Aorta (tissue), 5 donors: ENCODE measurements around the gene NES. TPM values are rescaled to one million over a fixed set of nuclear protein-coding genes. Genes with fewer than 3 reads are reported as not detected.

Experiments
- ATAC-seq: fragments of 200-7000 bp; cut with Tn5 transposase; one replicate; pipeline ENCODE4 v1.9.1; 2022; ENCODE audit warnings: moderate library complexity; ENCODE audit not compliant: low FRiP score
- DNase-seq, 2 donors: peaks; one replicate each; pipeline ENCODE4 v3.0.0-alpha.2; 2020
- H3K27ac ChIP-seq, 2 donors: one replicate each; pipeline ENCODE4 v1.5.1; 2013; ENCODE audit warnings: low read length in 2 of 2, mild to moderate bottlenecking in 2 of 2, moderate library complexity in 2 of 2, control low read depth in 1 of 2, inconsistent platforms in 1 of 2, low read depth in 1 of 2
- H3K27me3 ChIP-seq, 2 donors: one replicate each; pipeline ENCODE4 v1.6.1; 2013; ENCODE audit warnings: control low read depth in 1 of 2, low read length in 1 of 2, mild to moderate bottlenecking in 1 of 2, moderate library complexity in 1 of 2; ENCODE audit not compliant: insufficient read depth in 2 of 2, control insufficient read depth in 1 of 2
- H3K36me3 ChIP-seq, 2 donors: one replicate each; pipeline ENCODE4 v1.6.1; 2013; ENCODE audit warnings: control low read depth in 1 of 2, low read length in 1 of 2, mild to moderate bottlenecking in 1 of 2; ENCODE audit not compliant: insufficient read depth in 2 of 2, control insufficient read depth in 1 of 2
- H3K4me1 ChIP-seq, 2 donors: one replicate each; pipeline ENCODE4 v1.6.1; 2013; ENCODE audit warnings: low read length in 2 of 2, control low read depth in 1 of 2, mild to moderate bottlenecking in 1 of 2, moderate library complexity in 1 of 2; ENCODE audit not compliant: insufficient read depth in 2 of 2, control insufficient read depth in 1 of 2
- H3K4me3 ChIP-seq, 2 donors: one replicate each; pipeline ENCODE4 v1.5.1; 2013; ENCODE audit warnings: low read length in 2 of 2, control low read depth in 1 of 2, mild to moderate bottlenecking in 1 of 2
- H3K9me3 ChIP-seq: one replicate; pipeline ENCODE4 v1.6.1; 2013; ENCODE audit warnings: mild to moderate bottlenecking, low read length; ENCODE audit not compliant: control insufficient read depth
- WGBS, 2 donors: extraction: QIAGEN DNeasy Blood & Tissue Kit; methylation state at CpG; one replicate each; pipeline ENCODE4 v1.1.7; 2013; 5-methylcytosine and 5-hydroxymethylcytosine counted together
- intact Hi-C, 2 donors: fragments of 100-400 bp; cut with DNase I; formaldehyde crosslinking; loops; one replicate each; pipeline versions ENCODE4 v1.14.2 to v1.15.0; 2022
- long read RNA-seq, 2 donors: library from polyadenylated mRNA; unstranded; transcript quantifications; one replicate each; pipeline ENCODE4 v2.0.0, GENCODE V29; 2020 to 2021
- polyA plus RNA-seq, 2 donors: library from polyadenylated mRNA; stranded (reverse); fragments of 200-250 nt; gene quantifications; one replicate each; pipeline ENCODE4 v1.2.3, GENCODE V29; 2013
- total RNA-seq, 2 donors: library from RNA; stranded (reverse); fragmentation: NEBNext Ultra II Directional; extraction: Animal tissue kit (Norgen Biotek cat#: 25700); gene quantifications; one replicate each; pipeline ENCODE4 v1.2.1, GENCODE V29; 2021
- donor health status: healthy with polysubstance abuse.
- donor health status: Bipolar disorder and iron deficiency.
- donor health status: DM: no; HTN: no; CAD: no.
- donor health status: DM: no; HTN: no; CAD: no.
- donor health status: DM: yes; HTN: yes; CAD: no.

Gene NES, protein sequence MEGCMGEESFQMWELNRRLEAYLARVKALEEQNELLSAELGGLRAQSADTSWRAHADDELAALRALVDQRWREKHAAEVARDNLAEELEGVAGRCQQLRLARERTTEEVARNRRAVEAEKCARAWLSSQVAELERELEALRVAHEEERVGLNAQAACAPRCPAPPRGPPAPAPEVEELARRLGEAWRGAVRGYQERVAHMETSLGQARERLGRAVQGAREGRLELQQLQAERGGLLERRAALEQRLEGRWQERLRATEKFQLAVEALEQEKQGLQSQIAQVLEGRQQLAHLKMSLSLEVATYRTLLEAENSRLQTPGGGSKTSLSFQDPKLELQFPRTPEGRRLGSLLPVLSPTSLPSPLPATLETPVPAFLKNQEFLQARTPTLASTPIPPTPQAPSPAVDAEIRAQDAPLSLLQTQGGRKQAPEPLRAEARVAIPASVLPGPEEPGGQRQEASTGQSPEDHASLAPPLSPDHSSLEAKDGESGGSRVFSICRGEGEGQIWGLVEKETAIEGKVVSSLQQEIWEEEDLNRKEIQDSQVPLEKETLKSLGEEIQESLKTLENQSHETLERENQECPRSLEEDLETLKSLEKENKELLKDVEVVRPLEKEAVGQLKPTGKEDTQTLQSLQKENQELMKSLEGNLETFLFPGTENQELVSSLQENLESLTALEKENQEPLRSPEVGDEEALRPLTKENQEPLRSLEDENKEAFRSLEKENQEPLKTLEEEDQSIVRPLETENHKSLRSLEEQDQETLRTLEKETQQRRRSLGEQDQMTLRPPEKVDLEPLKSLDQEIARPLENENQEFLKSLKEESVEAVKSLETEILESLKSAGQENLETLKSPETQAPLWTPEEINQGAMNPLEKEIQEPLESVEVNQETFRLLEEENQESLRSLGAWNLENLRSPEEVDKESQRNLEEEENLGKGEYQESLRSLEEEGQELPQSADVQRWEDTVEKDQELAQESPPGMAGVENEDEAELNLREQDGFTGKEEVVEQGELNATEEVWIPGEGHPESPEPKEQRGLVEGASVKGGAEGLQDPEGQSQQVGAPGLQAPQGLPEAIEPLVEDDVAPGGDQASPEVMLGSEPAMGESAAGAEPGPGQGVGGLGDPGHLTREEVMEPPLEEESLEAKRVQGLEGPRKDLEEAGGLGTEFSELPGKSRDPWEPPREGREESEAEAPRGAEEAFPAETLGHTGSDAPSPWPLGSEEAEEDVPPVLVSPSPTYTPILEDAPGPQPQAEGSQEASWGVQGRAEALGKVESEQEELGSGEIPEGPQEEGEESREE (N-terminal part only)
- total RNA-seq (10 to 100 TPM; 47.9 to 57.2 TPM), polyA plus RNA-seq (1 to 10 TPM; 5.5 to 8.0 TPM)
- long read RNA-seq, donor 1, full-length matches to known transcripts, result 4 of 8 reads
- long read RNA-seq, donor 1, partial matches to known transcripts, result 0 of 8 reads
- long read RNA-seq, donor 1, other reads (novel, unspliced or antisense), result 4 of 8 reads
- long read RNA-seq, donor 2, full-length matches to known transcripts, result 5 of 17 reads
- long read RNA-seq, donor 2, partial matches to known transcripts, result 0 of 17 reads
- long read RNA-seq, donor 2, other reads (novel, unspliced or antisense), result 12 of 17 reads

DNA sequence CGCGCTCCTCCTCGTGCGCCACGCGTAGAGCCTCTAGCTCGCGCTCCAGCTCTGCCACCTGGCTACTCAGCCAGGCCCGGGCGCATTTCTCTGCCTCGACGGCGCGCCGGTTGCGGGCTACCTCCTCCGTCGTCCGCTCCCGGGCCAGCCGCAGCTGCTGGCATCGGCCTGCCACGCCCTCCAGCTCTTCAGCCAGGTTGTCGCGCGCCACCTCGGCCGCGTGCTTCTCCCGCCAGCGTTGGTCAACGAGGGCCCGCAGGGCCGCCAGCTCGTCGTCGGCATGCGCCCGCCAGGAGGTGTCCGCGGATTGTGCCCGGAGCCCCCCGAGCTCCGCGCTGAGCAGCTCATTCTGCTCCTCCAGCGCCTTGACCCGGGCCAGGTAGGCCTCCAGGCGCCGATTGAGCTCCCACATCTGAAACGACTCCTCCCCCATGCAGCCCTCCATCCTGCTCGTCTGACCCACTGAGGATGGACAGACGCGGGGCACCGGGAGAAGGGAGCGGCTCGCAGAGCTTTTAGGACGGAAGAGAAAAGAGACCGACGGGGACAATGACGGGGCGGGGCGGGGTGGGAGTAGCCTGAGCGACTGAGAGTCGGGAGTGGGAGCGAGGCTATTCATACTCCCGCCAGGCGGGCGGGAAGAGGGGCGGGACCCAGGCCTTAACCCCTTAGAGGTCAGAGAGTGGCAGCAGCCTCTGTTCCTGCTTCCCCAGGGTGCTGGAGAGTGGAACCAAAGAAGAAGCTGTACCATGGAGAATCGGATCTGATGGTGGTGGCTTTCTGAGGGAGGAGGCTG lies at the start of gene NES:
TSS of gene NES (minus strand) at position 588 of the 796 bp plus-strand sequence. CDS start at position 445, 143 bp downstream.
- intact Hi-C loops, result loop anchor here in 1 of 2 donors (1.0 kb wide), 1 partner anchor 18 kb away; no protein-coding TSS in a partner anchor
- Histone ChIP-seq H3K4me1 (no peaks in the 10 kb centered on the region), H3K4me3 (peak within 1 kb of the TSS in 1 of 2 donors; percentile 4), H3K27me3 (no peaks in the 10 kb centered on the region), H3K36me3 (no peaks in the 10 kb centered on the region), H3K9me3 (no peaks in the 10 kb centered on the region), H3K27ac (peak within 1 kb of the TSS in 1 of 2 donors; percentile 4)
- WGBS, 2 donors, result 1% methylated on average over 56 to 70 of the region's 70 CpGs
- peak; percentile 85 to 93 for DNase-seq
- peak; percentile 91 for ATAC-seq

DNA sequence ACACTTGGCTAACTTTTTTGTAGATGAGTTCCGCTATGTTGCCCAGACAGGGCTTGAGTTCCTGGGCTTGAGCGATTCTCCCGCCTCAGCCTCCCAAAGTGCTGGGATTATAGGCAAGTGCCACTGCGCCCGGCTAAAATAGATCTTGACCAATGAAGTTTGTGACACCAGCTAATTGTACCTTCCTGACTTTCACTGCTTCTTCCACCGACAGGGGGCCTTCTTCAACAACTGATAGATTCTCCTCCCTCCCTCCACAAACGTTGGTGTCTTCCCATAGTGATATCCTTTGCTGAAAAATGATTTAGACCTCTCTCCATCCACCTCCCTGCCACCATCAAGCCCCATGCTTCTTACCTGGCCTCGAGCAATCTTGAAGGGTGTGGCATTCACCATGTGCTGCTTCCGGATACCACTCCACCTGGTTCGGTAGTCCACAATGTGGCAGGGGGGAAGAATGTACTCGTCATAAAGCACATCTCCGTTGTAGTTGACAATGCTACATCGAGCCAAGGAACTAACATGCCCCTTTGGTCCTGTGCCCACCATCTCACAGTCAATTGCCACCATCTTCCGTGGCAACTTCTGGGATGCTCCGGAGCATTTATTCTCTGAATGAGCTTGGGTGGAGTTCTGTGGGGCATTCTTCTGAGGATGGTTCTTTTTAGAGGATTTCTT lies 49.5 kb upstream of the NES start:
- Histone ChIP-seq H3K4me1 (peaks cover 0 to 2% of the 10 kb centered on the region in 2 donors), H3K27ac (no peak overlapping the region), H3K4me3 (no peak overlapping the region), H3K36me3 (peaks cover 0 to 2% of the 10 kb centered on the region in 2 donors), H3K27me3 (no peaks in the 10 kb centered on the region), H3K9me3 (no peaks in the 10 kb centered on the region)
- WGBS, 2 donors, result 42 to 44% methylated on average over 15 of the region's 15 CpGs
- intact Hi-C loops, result loop anchor here (2.0 to 5.0 kb wide), 5 partner anchors 18 to 166 kb away; partner anchors contain the start of genes PEAR1 (in 1 of the 2) and PRCC (in 1 of the 2)
- ATAC-seq, result no peak
- DNase-seq, result no peak

DNA sequence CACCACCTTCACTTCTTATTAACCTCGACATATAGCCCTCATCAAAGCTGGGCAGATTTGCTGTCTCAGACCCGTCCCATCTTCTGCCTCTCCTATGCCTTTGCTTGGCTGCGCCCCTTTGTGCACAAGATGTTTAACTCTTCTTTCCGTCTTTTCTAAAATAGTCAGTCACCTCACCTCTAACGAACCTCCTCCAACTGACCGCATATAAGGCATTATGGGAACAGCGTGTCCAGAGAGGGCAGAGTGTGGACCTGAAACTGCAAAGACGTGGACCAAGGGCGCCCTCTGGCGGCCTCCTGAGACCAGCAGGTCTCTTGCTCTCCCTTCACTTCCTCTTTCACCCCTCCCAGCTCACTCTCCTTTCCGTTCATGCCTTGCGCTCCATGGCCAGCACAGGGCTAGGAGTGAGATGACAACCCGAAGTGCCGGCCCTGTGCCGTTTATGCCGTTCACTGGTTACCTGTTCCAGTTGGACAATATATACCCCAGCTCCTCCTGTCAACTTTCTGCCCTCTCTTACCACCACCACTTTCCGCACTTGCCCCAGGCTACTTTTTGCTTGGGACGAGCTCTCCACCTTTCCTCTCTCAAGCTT lies 48.6 kb upstream of the NES start:
- Histone ChIP-seq H3K4me3 (peak overlapping the region in 1 of 2 donors; percentile 29), H3K27me3 (no peaks in the 10 kb centered on the region), H3K4me1 (peaks cover 0 to 2% of the 10 kb centered on the region in 2 donors), H3K9me3 (no peaks in the 10 kb centered on the region), H3K36me3 (peaks cover 0 to 4% of the 10 kb centered on the region in 2 donors), H3K27ac (no peak overlapping the region)
- ATAC-seq (peak; percentile 81), DNase-seq (peak; percentile 92 to 96)
- 7 to 10% methylated on average over 18 of the region's 18 CpGs for WGBS, 2 donors
- intact Hi-C loops, result loop anchor here (1.0 to 5.0 kb wide), 6 partner anchors 17 to 167 kb away; partner anchors contain the start of genes PEAR1 (in 1 of the 2) and PRCC (in 1 of the 2)

DNA sequence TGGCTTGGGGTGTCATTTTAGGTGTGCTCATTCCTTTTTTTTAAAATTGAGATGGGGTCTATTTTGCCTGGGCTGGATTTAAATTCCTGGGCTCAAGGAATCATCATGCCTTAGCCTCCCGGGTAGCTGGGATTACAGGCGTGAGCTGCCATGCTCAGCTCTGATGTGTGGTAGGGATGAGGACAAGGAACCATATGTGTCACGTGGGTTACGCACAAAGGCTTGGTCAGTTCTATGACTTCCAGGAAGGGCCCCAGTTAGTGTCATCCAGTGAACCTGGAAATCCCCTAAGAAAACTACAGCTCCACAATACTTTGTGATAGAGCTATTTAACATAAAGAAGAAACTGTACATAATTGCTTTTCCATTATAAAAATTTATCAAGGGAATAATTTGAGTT lies 44.3 kb upstream of the NES start:
- ATAC-seq (no peak), DNase-seq (no peak)
- H3K27ac ChIP-seq, result no peak overlapping the region
- no peak overlapping the region for H3K4me3 ChIP-seq
- intact Hi-C loops, result no loop called here
- WGBS, 2 donors, result 82 to 83% methylated on average over 4 of the region's 4 CpGs
- H3K36me3 ChIP-seq, result peaks cover 0 to 4% of the 10 kb centered on the region in 2 donors
- no peaks in the 10 kb centered on the region for H3K4me1 ChIP-seq
- no peaks in the 10 kb centered on the region for H3K27me3 ChIP-seq
- no peaks in the 10 kb centered on the region for H3K9me3 ChIP-seq

DNA sequence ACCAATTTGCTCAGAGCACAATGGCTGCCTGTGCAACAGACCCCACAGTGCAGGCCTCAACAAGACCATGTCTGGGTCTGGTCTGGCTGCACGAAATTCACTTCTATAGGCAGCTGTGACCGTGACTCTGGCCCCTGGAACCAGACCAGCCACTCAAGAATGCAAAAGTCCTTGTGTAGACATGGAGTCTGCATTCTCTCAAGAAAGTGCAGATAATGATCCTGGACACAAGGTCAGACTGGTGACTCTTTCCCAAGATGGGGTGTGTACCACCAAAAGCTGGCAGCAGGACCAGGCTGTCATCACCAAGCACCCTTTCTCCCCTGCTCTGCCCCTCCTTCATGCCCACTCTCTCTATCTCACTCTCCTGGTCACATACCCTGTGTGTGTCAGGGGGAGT lies 43.9 kb upstream of the NES start:
- intact Hi-C loops, result no loop called here
- H3K36me3 ChIP-seq, result peaks cover 0 to 4% of the 10 kb centered on the region in 2 donors
- no peaks in the 10 kb centered on the region for H3K27me3 ChIP-seq
- WGBS, 2 donors, result 62 to 75% methylated on average over 2 of the region's 2 CpGs
- no peak overlapping the region for H3K27ac ChIP-seq
- H3K4me3 ChIP-seq, result no peak overlapping the region
- ATAC-seq (no peak), DNase-seq (no peak)
- no peaks in the 10 kb centered on the region for H3K9me3 ChIP-seq
- no peaks in the 10 kb centered on the region for H3K4me1 ChIP-seq

DNA sequence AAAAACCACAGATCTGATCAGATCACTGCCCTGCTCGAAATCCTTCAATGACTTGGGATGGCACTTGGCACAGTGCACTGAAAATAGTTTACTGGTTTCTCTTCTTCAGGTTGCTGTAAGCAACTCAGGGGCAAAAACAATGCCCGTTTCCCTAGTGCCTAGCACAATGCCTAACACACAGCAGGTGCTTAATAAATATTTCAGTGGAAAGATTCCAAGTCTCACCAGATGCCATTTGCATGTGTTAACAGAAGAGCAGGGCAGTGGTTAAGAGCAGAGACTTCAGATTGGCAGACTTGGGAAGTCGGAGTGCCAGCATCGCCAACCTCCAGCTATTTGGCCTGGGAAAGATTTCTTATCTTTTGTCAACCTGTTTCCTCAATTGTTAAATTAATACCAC lies 40.1 kb upstream of the NES start:
- peaks cover 0 to 2% of the 10 kb centered on the region in 2 donors for H3K36me3 ChIP-seq
- no peak overlapping the region for H3K27ac ChIP-seq
- intact Hi-C loops, result no loop called here
- H3K4me1 ChIP-seq, result no peaks in the 10 kb centered on the region
- no peaks in the 10 kb centered on the region for H3K27me3 ChIP-seq
- no peak for DNase-seq
- H3K9me3 ChIP-seq, result no peaks in the 10 kb centered on the region
- WGBS, 2 donors, result 75 to 77% methylated on average over 4 of the region's 4 CpGs
- no peak overlapping the region for H3K4me3 ChIP-seq
- no peak for ATAC-seq

DNA sequence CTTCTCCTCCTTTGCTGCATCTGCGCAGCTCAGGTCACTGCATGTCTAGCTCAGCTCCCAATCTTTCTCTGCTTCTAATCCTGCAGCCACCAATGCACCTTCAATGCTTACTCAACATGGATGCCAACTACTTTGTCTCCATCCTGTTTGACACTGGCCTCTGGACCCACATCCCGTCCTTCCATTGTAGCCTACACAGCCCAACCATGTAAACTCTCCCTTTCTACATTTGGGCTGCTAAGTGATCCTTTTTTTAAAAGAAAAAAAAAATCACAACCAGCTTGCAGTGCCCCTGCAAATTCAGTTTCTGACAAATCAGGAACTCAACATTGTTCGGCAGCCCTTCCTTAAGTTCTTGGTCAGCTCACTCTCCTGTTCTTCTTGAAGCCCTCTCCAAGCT lies 37.6 kb upstream of the NES start:
- Histone ChIP-seq H3K27ac (no peak overlapping the region), H3K4me3 (no peak overlapping the region), H3K36me3 (peaks cover 0 to 3% of the 10 kb centered on the region in 2 donors), H3K9me3 (no peaks in the 10 kb centered on the region), H3K27me3 (no peaks in the 10 kb centered on the region), H3K4me1 (no peaks in the 10 kb centered on the region)
- intact Hi-C loops, result no loop called here
- DNase-seq (no peak), ATAC-seq (no peak)
- 45 to 50% methylated on average over 3 of the region's 3 CpGs for WGBS, 2 donors
